HTR-8/SVneo (cell line): ENCODE data around the gene PPM1J.

Experiments used
- DNase-seq: peaks from one replicate; pipeline ENCODE4 v3.0.0; 2011; ENCODE audit warnings: low spot score, mixed read lengths; ENCODE audit not compliant: insufficient read length
- FAIRE-seq: peaks from 2 replicates; lab custom pipeline; 2011; peaks lifted over from hg19 to GRCh38; lab: Jason Lieb, UNC

The PPM1J gene

DNA sequence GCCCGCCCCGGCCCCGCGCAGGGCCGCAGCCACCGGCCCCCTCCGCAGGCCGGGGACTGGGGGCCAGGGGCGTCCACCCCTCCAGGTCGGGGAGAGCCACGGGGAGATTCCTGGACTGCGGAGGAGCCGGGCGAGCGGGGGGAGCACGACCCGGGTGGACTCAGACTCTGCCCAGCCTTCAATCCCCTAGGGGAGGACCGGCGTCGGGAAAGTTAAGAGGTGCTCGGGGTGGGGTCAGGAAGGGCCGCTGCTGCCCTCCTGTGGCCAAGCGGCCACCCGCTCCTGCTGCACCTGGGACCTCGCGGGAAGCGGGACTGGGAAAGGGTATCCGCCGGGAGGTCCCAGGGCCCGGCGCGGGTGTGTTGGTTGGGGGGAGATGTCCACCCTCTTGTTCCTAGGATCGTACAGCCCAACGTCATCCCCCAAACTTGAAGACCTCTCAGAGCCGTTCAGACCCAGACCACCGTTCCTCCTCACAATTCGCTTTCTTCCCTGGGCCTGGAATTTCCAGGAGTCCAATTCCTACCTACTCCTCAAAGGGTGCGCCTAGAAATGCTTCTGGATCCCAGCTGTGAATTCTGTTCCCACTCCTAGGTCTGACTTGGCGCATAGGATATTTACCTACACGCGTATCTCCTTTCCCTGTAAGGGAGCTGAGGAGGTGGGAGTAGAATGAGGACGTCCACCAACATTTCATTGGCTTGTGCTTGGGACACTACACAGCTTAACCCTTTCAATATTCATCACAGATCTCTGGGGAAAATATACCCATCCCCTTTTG, 7.7 kb downstream of the PPM1J start:
- FAIRE-seq: no peak
- peak; percentile 75 for DNase-seq

DNA sequence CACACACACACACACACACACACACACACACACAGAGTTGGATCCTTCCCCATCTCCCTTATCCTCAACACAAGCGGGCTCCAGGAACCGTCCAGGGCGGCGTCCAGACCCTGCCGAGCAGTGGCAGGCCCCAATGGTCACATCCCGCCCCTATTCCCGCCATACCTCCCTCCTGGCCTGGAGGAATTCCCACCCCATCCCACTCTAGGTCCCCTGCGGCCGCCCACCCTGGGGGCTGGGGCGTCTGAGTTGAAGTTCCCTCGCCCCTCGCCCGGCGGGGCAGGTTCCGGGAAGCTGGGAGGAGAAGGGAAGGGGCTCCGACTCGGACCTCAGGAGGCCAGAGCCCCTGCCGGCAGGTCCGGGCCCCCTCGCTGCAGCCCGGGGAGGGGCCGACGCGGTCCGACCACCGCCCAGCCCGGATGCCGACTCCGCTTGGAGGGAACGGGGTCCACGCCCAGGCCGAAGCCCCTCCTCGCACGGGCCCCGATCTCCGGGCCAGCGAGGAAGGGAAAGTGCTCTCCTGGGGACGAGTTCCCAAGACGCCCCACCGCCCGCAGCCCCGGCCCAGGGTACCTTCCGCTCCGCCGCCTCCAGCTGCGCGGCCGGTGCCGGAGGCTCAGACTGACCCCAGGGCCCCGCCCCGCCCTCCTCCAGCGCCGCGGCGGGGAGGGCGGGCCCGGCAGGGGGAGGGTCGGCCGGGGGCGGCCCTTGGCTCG, 8.5 kb downstream of the PPM1J start, which contains the start of gene RHOC:
Gene RHOC (minus strand): TSS at position 623 of the 716 bp plus-strand sequence. CDS start 3,328 bp downstream, outside the sequence.
- DNase-seq (peak; percentile 41), FAIRE-seq (no peak)

DNA sequence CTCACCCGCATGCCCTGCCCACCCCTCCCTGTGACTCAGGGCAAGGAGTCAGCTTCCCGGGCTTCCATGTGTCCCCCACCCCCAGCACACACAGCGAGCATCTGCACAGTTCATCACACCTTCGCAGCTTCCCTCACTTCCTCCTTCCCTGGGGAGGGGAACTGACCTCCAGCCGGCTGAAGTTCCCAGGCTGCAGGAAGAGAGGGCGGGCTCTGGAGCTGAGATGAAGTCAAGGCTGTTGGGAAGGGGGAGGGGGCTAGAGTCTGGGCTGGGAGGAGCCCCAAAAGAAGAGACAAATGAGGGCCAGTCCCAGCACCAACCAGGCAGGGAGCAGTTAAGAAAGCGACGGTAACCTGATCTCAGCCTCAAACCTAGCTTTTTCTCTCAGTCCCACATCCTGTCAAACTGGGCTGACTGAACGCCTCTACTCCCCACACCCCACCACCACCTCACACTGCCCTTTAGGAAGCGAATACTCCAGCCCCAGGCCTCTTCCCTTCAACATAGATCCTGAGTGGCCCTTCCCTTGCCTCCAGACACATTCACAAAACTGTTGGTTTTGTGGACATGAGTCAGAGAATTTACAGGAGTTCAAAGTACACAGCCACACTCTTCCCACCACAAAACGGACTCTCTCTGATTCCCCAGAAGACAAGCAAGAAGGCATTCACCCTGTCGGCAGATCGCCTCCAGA, 10.1 kb downstream of the PPM1J start:
- DNase-seq (peak; percentile 85), FAIRE-seq (no peak)

DNA sequence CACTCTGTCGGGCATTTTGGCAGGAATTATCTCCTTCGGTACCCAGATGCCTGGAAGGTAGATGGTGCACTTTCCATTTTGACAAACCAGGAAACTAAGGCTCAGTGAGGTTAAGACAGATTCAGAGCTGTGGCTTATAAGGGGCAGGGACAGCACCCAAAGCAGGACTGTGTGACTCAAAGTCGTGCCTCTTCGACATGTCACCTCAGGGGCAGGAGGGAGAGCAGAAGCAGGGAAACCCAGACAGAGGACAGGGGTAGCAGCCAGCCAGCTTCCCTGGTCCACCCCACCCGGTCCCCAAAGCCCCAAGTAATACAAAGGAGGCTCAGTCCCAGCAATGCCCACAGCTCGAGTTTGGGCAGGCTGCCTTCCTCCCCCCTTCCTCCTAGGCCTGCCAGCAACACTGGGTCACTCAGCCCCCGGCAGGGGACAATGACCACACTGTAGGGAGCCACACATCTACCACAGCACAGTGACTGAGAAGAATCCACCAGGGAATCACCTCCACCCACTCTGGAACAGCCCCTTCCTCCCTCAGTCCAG, 10.7 kb downstream of the PPM1J start:
- DNase-seq: no peak
- FAIRE-seq: no peak

DNA sequence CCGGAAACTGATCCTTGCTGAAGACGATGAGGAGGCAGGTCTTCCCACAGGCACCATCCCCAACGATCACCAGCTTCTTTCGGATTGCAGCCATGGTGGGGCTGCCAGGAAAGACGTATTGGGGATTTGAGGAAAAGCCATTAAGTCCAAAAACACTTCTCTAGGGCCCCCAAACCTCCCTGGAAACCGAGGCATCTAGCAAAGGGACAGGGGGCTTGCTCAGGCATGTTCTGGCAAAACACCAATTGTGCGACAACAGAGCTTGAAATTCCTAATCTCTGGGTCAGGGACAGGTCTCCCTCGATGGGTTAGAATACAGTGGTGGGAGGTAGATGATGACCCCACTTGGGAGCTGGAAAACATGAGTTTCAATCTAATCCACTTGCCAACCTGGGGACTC, 11.4 kb downstream of the PPM1J start:
- no peak for FAIRE-seq

DNA sequence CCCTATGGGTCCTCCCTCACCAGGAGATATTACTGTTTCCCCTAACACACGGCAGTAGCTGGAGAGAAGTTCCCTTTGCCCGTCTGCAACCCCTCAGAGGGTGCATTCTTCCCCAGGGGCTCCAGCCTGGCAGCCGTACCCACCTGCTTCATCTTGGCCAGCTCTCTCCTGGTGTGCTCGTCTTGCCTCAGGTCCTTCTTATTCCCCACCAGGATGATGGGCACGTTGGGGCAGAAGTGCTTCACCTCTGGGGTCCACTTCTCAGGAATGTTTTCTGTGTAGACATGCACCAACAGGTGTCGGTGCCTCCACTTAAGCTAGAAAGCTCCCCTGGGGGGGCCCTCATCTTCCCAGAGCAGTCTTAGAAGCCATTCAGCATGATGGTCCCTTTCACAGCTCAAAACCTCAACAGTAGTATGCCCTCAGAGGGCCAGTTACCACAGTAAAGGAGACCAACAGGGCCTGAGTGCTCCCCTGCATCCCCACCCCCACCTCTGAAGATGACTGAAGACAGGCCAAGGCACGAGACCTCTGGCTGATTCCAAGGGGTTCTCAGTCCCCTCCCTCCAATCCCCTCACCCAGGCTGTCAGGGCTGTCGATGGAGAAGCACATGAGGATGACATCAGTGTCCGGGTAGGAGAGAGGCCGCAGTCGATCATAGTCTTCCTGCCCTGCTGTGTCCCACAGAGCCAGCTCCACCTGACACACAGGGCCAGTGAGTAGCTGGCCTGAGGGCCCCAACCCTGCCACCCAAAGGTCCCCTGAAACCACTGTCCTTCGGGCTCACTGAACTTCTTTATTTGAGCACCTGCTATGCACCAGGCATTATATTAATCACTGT, 12.5 kb downstream of the PPM1J start:
- DNase-seq (no peak), FAIRE-seq (no peak)

More for the DNA sequence above, 11.4 kb downstream of the PPM1J start:
- DNase-seq: no peak

DNA sequence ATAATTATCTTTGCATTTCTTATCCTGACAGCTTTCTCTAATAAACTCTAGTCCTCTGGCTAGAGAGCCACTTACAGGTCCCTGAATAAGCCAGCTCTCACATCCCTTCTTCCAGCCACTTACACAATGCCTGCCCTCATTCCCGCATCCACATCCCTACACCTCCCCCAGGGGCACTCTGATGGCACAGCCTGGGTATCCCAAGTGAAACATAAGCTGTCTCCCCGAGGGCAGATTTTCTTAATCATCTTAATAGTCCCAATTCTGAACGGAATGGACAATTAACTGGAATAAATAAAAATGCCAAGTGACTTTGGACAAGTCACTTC, 13.1 kb downstream of the PPM1J start:
- no peak for DNase-seq
- FAIRE-seq: no peak

DNA sequence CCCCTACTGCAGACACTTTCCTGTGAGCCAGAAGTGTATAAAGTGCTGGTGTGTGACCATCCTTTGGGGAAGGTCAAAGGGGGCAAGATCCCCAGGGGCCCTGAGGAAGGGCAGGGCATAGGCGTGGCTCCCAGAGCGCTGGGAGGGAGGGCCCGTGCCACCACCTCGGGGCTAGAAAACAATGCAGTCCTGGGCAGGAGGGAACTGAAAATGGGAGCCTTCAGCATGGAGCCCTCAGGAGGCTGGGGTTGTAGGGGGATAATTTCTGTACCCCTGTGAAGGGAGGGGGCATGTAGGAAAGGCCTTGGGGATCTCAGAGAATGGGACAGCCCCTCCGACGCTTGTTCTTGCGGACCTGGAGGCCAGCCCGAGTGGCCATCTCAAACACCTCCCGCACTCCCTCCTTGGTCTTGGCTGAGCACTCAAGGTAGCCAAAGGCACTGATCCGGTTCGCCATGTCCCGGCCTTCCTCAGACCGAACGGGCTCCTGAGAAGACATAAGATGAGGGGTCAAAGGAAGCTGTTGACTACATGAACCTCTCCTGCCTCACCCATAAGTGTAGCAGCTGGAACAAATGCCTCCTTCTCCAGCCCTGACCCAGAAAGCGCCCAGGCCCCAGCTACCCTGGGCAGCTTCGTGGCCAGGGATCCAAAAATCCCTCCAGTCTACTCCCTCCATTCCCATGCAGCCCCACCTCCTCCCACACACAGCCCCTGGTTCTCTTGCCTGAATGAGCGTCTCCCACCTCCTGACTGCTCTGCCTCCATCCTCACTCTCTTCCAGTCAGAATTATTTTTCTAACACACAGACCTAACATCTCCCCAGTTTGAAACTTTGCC, 13.7 kb downstream of the PPM1J start:
- FAIRE-seq (no peak), DNase-seq (no peak)

DNA sequence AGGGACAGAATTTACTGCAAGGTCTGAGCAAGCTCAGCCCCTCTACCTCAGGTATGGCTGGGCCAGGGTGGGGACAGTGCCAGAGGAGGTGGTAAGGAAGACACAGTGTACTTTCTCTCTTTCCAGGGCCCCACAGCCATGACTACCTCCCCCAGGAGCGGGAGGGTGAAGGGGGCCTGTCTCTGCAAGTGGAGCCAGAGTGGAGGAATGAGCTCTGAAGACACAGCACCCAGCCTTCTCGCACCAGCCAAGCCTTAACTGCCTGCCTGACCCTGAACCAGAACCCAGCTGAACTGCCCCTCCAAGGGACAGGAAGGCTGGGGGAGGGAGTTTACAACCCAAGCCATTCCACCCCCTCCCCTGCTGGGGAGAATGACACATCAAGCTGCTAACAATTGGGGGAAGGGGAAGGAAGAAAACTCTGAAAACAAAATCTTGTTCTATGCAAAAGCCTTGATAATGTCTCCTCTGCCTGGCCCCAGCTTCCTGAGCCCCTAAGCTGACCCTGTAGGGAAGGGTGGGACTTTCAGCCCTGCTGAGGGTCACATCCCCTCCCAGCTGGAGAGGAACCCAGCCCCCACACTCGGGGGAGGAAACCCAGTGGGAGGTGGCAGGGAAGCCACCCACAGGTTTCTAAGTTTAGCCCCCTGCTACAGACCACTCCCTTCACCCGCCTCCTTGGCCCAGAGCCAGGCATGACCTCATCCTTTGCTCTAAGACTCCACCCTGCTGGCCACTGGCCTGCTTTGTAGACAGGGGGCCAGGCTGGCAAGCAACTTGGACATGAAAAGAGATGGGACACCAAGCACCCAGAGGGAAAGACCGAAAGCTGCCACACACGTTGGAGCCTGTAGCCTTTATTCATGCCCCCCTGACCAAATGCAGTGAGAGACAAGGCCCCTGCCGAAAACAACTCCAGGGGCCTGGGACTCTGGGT, 14.6 kb downstream of the PPM1J start:
- peak; percentile 68 for DNase-seq
- no peak for FAIRE-seq

DNA sequence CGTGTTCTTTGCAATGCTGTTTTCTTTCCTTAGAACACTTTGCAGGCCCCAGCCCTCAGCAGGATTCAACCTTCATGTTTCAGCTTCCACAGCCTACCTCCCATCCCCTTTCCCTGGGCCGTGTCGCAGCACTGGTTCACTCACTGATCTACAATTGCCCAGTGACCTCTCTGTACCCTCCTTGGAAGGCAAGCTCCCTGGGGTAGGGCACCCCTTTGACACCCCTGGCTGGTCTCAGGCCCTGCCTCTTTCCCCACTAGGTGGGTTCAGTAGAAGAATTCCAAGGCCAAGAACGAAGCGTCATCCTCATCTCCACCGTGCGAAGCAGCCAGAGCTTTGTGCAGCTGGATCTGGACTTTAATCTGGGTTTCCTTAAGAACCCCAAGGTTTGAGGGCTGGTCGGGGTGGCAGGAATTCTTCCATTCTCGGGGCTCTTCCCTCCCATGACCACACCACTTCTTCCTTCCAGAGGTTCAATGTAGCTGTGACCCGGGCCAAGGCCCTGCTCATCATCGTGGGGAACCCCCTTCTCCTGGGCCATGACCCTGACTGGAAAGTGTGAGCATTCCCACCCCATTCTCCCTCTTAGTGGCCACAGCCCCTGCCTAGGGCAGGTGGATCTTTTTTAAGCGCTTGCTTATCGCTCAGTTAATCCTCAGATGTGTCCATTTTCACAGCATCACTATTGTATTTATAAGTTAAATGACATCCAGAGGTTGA, 15.5 kb downstream of the PPM1J start:
- no peak for FAIRE-seq
- DNase-seq: no peak

DNA sequence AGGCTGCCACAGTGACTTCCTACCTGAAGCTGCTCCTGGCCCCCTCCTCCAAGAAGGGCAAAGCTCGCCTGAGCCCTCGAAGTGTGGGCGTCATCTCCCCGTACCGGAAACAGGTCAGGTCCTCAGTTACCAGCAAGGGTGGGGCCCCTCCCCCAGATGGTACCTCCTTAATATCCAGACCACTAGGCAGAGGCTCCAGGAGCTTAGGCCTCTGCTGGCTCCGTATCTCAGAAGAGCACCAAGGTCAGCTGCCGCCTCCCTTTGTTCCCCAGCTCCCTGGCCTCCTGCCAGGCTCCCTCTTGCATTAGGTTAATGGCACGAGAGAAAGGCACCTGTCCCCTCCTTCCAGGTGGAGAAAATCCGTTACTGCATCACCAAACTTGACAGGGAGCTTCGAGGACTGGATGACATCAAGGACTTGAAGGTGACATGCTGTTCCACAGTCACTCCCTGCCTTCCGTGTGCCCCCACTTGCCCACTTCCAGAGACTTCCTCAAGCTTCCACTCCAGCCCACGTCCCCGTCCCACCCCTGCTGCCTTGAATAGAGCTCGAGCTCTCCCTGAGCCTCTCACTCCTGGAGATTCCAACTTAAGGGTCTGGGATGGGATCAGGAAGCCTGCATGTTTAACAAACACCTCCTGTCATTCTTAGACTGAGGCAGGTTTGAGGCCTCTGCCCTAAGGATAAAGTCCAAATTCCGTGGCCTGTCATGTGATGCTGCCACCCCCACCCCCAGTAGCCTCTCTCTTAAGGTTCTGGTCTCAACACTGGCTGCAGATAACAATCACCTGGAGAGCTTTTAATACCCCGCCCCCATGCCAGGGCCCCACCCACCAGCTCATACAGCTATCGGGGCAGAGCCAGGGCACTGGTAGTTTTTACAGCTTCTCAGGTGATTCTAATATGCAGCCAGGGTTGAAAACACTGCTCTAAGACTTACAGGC, 16.5 kb downstream of the PPM1J start:
- FAIRE-seq: no peak
- no peak for DNase-seq

DNA sequence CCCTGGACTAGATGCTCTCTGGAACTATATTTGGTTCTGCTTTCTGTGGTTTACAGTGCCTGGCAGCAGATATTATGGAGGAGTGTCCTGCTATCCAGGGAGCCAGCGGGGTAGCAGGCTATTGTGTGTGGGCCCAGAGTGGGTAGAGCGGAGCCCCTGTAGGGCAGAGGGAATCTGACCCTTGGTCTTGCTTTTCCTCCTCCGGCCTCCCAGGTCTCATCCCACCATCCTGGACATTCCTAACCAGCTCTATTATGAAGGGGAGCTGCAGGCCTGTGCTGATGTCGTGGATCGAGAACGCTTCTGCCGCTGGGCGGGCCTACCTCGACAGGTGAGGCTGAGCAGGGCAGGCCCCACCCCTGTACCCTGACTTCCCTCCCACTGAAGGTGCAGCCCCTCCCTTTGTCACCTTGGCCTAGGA, 17.3 kb downstream of the PPM1J start:
- no peak for DNase-seq
- FAIRE-seq: no peak

DNA sequence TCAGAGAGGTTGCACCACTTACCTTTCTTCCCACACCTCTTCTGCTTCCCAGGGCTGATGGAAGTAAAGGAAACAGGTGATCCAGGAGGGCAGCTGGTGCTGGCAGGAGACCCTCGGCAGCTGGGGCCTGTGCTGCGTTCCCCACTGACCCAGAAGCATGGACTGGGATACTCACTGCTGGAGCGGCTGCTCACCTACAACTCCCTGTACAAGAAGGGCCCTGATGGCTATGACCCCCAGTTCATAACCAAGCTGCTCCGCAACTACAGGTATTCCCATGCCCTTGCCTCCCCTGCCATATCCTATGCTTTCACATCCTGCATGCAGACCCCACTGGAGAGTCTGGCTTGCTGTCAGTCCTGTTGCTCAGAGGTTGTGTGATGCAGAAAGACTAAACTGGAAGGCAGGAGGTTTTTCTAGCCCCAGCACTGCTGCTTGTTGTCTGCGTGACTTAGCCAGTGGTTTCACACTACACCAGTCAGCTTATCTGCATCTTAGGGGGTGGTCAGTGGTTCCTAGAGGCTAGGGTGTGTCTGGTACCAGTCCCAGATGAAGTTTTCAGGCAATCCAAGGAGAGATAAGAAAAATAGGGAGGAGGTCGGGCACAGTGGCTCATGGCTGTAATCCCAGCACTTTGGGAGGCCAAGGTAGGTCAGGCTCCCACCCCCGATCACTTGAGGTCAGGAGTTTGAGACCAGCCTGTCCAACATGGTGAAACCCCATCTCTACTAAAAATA, 18.4 kb downstream of the PPM1J start:
- FAIRE-seq (no peak), DNase-seq (no peak)

DNA sequence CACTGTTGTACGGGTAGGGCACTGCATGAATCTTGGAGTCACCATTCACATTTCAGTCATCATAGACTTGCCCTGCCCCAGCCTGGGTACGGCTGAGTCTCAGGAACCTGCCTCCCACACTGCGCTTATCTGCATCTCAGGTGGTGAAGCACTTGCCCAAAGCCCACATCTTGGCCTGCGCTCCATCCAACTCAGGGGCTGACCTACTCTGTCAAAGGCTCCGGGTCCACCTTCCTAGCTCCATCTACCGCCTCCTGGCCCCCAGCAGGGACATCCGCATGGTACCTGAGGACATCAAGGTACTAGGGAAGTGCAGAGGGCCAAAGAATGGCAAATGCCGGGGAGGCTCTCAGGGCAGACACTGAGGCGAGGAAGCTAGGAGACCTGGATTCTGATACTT, 19.9 kb downstream of the PPM1J start:
- FAIRE-seq (no peak), DNase-seq (no peak)

DNA sequence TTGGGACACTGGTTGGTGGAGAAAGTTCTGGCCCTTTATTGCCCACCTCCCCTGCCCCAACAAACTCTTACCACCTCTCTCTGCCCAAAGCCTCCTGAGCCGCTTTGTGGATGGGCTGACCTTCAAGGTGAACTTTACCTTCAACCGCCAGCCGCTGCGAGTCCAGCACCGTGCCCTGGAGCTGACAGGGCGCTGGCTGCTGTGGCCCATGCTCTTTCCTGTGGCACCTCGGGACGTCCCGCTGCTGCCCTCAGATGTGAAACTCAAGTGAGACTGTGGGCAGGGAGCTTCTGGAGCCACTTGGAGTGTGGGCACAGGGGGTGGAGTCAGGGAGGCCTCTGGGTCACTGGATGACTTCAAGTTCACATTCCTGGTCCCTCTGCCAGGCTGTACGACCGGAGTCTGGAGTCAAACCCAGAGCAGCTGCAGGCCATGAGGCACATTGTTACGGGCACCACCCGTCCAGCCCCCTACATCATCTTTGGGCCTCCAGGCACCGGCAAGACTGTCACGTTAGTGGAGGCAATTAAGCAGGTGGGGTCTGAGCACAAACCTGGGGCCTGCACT, 20.7 kb downstream of the PPM1J start:
- FAIRE-seq: no peak
- DNase-seq: no peak
